Liver (tissue), 3 donors: ENCODE results near the gene ULK2.

Source experiments
- EGR1 ChIP-seq, 2 donors: IDR thresholded peaks; 2 replicates each; pipeline ENCODE4 v1.6.1; 2016 to 2018; ENCODE audit warnings: antibody characterized with exemption in 2 of 2, low read depth in 2 of 2
- FOXA1 ChIP-seq: IDR thresholded peaks from 2 replicates; pipeline ENCODE4 v1.6.1; 2016; ENCODE audit warnings: antibody characterized with exemption
- HNF4A ChIP-seq, 2 donors: conservative IDR thresholded peaks; 2 replicates each; pipeline ENCODE4 v1.6.1; 2016; ENCODE audit warnings: antibody characterized with exemption in 2 of 2, mild to moderate bottlenecking in 2 of 2
- TAF1 ChIP-seq: conservative IDR thresholded peaks from 2 replicates; pipeline ENCODE4 v1.6.1; 2016; ENCODE audit warnings: antibody characterized with exemption, mild to moderate bottlenecking
- YY1 ChIP-seq: IDR thresholded peaks from 2 replicates; pipeline ENCODE4 v1.6.1; 2016; ENCODE audit warnings: antibody characterized with exemption, mild to moderate bottlenecking
- TF ChIP-seq, protein P1 (sequence below): fragments of 150-350 bp; IDR thresholded peaks from 2 replicates; pipeline ENCODE4 v1.5.1; 2017; ENCODE audit warnings: improper control_type of control experiment, low read depth, low read length; ENCODE audit not compliant: missing input control
- TF ChIP-seq, protein P2 (sequence below): IDR thresholded peaks from 2 replicates; pipeline ENCODE4 v1.6.1; 2016; ENCODE audit warnings: antibody characterized with exemption
- TF ChIP-seq, protein P3 (sequence below): IDR thresholded peaks from 2 replicates; pipeline ENCODE4 v1.6.1; 2016; ENCODE audit warnings: antibody characterized with exemption, mild to moderate bottlenecking
- donor health status: healthy.
- donor health status: healthy.

DNA sequence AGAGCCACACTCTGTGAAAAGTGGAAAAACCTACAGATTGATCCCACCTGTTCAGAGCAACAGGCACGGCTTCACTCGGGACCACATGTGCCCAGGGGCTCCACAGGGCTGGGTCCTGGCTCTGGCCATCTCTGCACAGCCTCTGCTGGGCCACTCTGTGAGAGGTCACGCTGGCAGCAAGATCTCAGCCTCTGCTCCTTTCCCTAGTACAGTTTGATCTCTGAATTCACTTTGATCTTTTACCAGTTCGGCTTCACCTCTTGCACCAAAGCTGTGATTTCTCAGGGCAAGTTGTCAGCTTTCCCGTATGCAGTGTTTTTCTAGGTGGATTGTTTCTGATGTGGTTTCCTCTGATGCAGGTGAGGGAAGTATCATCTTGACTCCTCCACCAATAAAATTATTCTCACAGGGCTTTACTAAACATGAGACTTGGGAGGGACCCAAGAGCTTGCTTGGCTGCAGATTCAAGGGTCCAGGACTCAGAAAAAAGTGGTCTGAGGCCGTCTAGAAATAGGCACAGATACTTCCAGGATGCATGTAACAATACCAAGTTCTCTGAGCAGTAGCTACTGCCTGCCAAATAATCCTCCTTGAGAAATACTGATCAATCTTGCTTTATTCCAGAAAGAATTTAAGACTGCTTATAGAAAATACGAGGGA lies 95.6 kb downstream of the ULK2 start:
- TF ChIP-seq, protein P1, sequence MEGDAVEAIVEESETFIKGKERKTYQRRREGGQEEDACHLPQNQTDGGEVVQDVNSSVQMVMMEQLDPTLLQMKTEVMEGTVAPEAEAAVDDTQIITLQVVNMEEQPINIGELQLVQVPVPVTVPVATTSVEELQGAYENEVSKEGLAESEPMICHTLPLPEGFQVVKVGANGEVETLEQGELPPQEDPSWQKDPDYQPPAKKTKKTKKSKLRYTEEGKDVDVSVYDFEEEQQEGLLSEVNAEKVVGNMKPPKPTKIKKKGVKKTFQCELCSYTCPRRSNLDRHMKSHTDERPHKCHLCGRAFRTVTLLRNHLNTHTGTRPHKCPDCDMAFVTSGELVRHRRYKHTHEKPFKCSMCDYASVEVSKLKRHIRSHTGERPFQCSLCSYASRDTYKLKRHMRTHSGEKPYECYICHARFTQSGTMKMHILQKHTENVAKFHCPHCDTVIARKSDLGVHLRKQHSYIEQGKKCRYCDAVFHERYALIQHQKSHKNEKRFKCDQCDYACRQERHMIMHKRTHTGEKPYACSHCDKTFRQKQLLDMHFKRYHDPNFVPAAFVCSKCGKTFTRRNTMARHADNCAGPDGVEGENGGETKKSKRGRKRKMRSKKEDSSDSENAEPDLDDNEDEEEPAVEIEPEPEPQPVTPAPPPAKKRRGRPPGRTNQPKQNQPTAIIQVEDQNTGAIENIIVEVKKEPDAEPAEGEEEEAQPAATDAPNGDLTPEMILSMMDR, result no peak
- TF ChIP-seq, protein P2, sequence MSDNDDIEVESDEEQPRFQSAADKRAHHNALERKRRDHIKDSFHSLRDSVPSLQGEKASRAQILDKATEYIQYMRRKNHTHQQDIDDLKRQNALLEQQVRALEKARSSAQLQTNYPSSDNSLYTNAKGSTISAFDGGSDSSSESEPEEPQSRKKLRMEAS, result no peak
- TF ChIP-seq, protein P3, sequence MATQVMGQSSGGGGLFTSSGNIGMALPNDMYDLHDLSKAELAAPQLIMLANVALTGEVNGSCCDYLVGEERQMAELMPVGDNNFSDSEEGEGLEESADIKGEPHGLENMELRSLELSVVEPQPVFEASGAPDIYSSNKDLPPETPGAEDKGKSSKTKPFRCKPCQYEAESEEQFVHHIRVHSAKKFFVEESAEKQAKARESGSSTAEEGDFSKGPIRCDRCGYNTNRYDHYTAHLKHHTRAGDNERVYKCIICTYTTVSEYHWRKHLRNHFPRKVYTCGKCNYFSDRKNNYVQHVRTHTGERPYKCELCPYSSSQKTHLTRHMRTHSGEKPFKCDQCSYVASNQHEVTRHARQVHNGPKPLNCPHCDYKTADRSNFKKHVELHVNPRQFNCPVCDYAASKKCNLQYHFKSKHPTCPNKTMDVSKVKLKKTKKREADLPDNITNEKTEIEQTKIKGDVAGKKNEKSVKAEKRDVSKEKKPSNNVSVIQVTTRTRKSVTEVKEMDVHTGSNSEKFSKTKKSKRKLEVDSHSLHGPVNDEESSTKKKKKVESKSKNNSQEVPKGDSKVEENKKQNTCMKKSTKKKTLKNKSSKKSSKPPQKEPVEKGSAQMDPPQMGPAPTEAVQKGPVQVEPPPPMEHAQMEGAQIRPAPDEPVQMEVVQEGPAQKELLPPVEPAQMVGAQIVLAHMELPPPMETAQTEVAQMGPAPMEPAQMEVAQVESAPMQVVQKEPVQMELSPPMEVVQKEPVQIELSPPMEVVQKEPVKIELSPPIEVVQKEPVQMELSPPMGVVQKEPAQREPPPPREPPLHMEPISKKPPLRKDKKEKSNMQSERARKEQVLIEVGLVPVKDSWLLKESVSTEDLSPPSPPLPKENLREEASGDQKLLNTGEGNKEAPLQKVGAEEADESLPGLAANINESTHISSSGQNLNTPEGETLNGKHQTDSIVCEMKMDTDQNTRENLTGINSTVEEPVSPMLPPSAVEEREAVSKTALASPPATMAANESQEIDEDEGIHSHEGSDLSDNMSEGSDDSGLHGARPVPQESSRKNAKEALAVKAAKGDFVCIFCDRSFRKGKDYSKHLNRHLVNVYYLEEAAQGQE, result no peak
- TF ChIP-seq EGR1 (IDR thresholded peaks at IDR 0.05; ENCODE audit: low read depth in 2 of 2) (no peak), YY1 (no peak), TAF1 (no peak), HNF4A (conservative IDR thresholded peaks at IDR 0.05) (no peak), FOXA1 (no peak)
